Epithelial cell of proximal tubule (primary cell): ENCODE measurements around the gene ZNF692. TPM values are rescaled to one million over a fixed set of nuclear protein-coding genes. Genes with fewer than 3 reads are reported as not detected.

Experiments used
- DNase-seq: peaks from one replicate; pipeline ENCODE4 v3.0.0-alpha.2; 2011; ENCODE audit warnings: low read depth
- H3K4me3 ChIP-seq: 2 replicates; pipeline ENCODE4 v1.5.1; 2011; ENCODE audit warnings: low read depth, mild to moderate bottlenecking, low read length
- total RNA-seq: library from RNA; depleted of rRNA; stranded (reverse); fragments of >200 nt; gene quantifications from 2 replicates; pipeline ENCODE4 v1.2.3, GENCODE V29; 2015
- TF ChIP-seq, protein P1 (sequence below): conservative IDR thresholded peaks from 2 replicates; pipeline ENCODE4 v1.5.1; 2012; ENCODE audit warnings: low read depth, mild to moderate bottlenecking, low read length

Gene ZNF692
- total RNA-seq, 1 donor from 2014 or later, result 35.7 TPM

DNA sequence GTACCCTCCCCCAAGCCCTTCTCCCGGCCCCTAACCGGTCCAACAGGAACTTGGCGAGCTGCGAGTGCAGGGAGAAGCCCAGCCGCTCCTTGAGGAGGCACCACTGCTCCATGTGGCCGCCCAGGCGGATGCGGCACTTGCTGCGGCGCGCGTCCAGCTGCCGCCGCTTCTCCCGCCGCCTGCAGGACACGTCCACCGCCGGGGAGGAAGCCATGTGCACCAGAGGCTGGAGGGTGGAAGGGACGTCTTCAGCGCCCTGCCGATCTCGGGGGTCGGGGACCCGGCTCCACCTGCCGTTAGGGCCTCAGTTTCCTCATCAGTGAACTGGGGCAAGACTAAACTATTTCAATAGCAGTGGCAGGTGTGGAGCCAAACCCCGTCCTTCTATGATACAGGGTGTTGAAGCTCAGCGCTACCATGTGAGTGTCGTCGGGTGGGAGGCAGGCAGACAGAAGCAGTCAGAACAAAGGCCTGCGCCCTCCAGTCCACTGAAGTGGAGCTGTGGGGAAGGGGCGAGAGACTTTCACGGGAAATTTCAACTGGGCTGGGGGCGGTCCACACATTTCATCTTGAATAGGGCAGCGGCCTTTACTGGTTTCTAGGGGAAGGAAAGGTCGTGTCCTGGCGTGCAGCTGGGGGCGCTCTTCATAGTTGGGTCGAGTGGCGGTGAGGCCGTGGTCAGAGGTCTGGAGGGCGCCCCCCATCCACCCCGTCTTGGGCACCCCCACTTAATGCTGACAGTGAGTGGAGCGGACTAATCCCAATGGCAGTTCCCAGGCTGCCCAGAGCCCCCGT lies 592 bp downstream of the ZNF692 start:
- DNase-seq, result no peak
- TF ChIP-seq, protein P1, sequence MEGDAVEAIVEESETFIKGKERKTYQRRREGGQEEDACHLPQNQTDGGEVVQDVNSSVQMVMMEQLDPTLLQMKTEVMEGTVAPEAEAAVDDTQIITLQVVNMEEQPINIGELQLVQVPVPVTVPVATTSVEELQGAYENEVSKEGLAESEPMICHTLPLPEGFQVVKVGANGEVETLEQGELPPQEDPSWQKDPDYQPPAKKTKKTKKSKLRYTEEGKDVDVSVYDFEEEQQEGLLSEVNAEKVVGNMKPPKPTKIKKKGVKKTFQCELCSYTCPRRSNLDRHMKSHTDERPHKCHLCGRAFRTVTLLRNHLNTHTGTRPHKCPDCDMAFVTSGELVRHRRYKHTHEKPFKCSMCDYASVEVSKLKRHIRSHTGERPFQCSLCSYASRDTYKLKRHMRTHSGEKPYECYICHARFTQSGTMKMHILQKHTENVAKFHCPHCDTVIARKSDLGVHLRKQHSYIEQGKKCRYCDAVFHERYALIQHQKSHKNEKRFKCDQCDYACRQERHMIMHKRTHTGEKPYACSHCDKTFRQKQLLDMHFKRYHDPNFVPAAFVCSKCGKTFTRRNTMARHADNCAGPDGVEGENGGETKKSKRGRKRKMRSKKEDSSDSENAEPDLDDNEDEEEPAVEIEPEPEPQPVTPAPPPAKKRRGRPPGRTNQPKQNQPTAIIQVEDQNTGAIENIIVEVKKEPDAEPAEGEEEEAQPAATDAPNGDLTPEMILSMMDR, result peak; percentile 54

GRCh38 chr1:248857749-248858095 lies 1.2 kb downstream of the ZNF692 start:
- H3K4me3 ChIP-seq, result peak overlapping the region; percentile 59
- TF ChIP-seq, protein P1, result no peak

More for the DNA sequence above, 592 bp downstream of the ZNF692 start:
- peak overlapping the region; percentile 59 for H3K4me3 ChIP-seq

GRCh38 chr1:248857201-248857600 lies 1.7 kb downstream of the ZNF692 start:
- TF ChIP-seq, protein P1, result no peak
- peak overlapping the region; percentile 59 for H3K4me3 ChIP-seq
- DNase-seq, result no peak

More at GRCh38 chr1:248857749-248858095, 1.2 kb downstream of the ZNF692 start:
- DNase-seq, result no peak

DNA sequence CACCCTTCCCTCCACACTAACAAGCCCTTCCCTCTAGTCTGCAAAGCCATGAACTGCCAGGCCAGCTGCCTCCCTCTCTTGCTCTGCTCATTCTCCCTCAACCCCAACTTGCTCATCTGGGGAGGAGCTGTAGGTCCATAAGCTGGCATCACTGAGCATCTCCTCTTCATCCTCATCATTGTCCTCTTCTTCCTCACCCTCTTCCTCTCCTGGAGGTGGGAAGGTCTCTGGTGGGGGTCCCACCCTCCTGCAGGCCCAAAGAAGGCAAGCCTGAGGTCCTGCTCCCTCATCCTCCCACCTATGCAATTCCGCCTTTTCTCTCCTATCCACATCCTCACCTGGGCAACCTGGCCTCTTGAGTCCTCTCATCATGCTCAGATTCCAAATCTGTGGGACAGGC lies 2.7 kb downstream of the ZNF692 start:
- no peak for DNase-seq
- H3K4me3 ChIP-seq, result no peak overlapping the region

GRCh38 chr1:248855580-248855979 lies 3.3 kb downstream of the ZNF692 start:
- TF ChIP-seq, protein P1, result no peak
- H3K4me3 ChIP-seq, result no peak overlapping the region
- no peak for DNase-seq

More for the DNA sequence above, 2.7 kb downstream of the ZNF692 start:
- TF ChIP-seq, protein P1, result no peak

DNA sequence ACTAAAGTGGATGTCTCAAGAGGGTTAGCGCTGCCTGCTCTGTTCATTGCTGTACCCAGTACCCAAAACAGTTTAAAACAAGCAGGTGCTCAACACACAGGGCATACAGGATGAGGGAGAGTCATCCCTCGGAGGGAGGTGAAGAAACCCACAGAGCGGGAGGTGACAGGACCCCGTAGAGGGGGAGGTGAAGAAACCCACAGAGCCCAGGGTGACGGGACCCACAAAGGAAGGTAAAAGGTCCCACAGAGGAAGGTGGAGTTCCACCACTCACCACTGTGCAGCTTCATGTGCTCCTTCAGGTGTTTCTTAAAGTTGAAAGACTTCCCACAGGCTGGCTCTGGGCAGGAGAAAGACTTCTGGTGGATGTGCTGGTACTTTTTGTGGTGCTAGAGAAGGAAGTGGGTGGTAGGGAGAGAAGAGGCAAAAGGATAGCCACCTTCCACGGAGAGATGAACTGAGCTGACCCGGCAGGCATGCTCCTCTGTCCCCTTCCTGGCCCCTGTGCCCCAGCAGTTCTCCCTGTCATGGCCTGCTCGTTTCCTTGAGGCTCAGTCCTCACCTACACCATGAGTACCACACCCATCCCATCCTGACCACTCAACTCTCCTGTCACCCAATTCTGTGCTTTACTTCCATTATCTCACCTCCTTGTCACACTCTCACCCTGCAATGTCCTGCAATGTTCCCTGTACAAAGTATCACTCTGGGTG lies 5.1 kb downstream of the ZNF692 start:
- H3K4me3 ChIP-seq, result no peak overlapping the region
- TF ChIP-seq, protein P1, result no peak
- DNase-seq, result no peak
